GM15510 (cell line): Measurements from ENCODE around the gene MTMR3.

ENCODE experiments used
- POLR2A ChIP-seq: IDR thresholded peaks from 3 replicates; pipeline ENCODE4 v1.6.1; 2011; ENCODE audit warnings: borderline replicate concordance; ENCODE audit not compliant: insufficient read length; ENCODE audit errors: extremely low read depth

The MTMR3 gene

GRCh38 chr22:29932136-29932535 lies 49.2 kb downstream of the MTMR3 start:
- TF ChIP-seq POLR2A = no peak

- TF ChIP-seq POLR2A = no peak
Measured at GRCh38 chr22:29933619-29934018, 50.6 kb downstream of the MTMR3 start.

- TF ChIP-seq POLR2A = no peak
Measured at GRCh38 chr22:29934596-29934995, 51.6 kb downstream of the MTMR3 start.

GRCh38 chr22:29936186-29936585 lies 53.2 kb downstream of the MTMR3 start:
- TF ChIP-seq POLR2A = no peak

GRCh38 chr22:29937940-29938693 lies 55.1 kb downstream of the MTMR3 start:
- TF ChIP-seq POLR2A = no peak

- TF ChIP-seq POLR2A = no peak
Measured at GRCh38 chr22:29940526-29940925, 57.6 kb downstream of the MTMR3 start.

- TF ChIP-seq POLR2A = no peak
Measured at GRCh38 chr22:29944339-29944738, 61.4 kb downstream of the MTMR3 start.

- TF ChIP-seq POLR2A = no peak
Measured at GRCh38 chr22:29945435-29945834, 62.5 kb downstream of the MTMR3 start.

GRCh38 chr22:29946220-29946619 lies 63.2 kb downstream of the MTMR3 start:
- TF ChIP-seq POLR2A = no peak

GRCh38 chr22:29947410-29948384 lies 64.7 kb downstream of the MTMR3 start:
- TF ChIP-seq POLR2A = no peak

GRCh38 chr22:29948385-29948769 lies 65.4 kb downstream of the MTMR3 start:
- TF ChIP-seq POLR2A = no peak

GRCh38 chr22:29949872-29950271 lies 66.9 kb downstream of the MTMR3 start:
- TF ChIP-seq POLR2A = no peak

- no peak for TF ChIP-seq POLR2A
Measured at GRCh38 chr22:29951791-29952413, 68.9 kb downstream of the MTMR3 start.

- TF ChIP-seq POLR2A = no peak
Measured at GRCh38 chr22:29954203-29954855, 71.4 kb downstream of the MTMR3 start.

- TF ChIP-seq POLR2A = no peak
Measured at GRCh38 chr22:29956680-29957079, 73.7 kb downstream of the MTMR3 start.
